GM23248 (cell line): Measurements from ENCODE around the gene CMBL.

ENCODE experiments used
- EZH2 ChIP-seq: fragments of 200-600 bp; sonication (generic); IDR thresholded peaks from 2 replicates; pipeline ENCODE4 v1.6.1; 2018; ENCODE audit warnings: antibody characterized with exemption, mild to moderate bottlenecking; ENCODE audit not compliant: insufficient read depth, poor library complexity, severe bottlenecking
- EZH2phosphoT487 ChIP-seq: fragments of 200-600 bp; sonication (generic); IDR thresholded peaks from 2 replicates; pipeline ENCODE4 v1.6.1; 2018; ENCODE audit warnings: antibody characterized with exemption, moderate library complexity, mild to moderate bottlenecking, low read depth; ENCODE audit not compliant: insufficient read depth

DNA sequence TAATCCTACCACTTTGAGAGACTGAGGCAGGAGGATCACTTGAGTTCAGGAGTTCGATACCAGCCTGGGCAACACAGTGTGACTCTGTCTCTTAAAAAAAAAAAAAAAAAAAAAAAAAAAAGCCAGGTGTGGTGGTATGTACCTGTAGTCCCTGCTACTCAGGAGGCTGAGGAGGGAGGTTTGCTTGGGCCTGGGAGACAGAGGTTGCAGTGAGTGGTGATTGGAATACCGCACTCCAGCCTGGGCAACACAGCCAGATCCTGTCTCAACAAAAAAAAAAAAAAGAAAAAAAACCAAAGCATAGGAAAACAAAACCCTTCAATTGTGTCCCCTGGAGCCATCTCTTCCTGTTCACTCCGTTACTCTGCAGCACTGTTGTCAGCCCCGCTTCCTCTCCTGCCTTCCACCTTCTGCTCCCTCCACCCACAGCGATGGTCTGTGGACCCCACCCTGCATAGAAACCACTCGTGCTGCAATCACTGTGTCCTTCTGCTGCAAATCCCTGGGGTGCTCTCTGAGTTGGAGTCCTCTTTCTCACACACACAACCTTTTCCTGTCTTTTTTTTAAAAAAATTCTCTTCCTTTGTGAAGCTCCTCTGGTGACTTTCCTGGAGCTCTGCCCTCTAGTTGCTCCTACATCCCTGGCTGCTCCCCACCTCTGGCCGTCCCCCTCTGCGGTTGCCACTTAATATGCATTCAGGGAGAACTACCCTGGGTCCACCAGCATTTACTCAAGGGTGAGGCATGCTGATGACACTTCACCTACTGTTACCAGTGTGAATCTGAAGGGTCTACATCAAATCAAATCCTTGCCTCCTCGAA lies 35.4 kb downstream of the CMBL start:
- TF ChIP-seq EZH2phosphoT487 (no peak), EZH2 (no peak)
